DND-41 (cell line): ENCODE measurements around the gene SOX6.

ENCODE experiments used
- EZH2 ChIP-seq: IDR thresholded peaks from 3 replicates; pipeline ENCODE4 v1.6.1; 2012; ENCODE audit warnings: borderline replicate concordance, low read depth, mild to moderate bottlenecking, moderate library complexity, low read length, inconsistent platforms; ENCODE audit not compliant: severe bottlenecking
- TF ChIP-seq, protein P1 (sequence below): IDR thresholded peaks from 2 replicates; pipeline ENCODE4 v1.5.1; 2012; ENCODE audit warnings: borderline replicate concordance, low read length, moderate library complexity, mild to moderate bottlenecking; ENCODE audit not compliant: poor library complexity, severe bottlenecking; ENCODE audit errors: extremely low read depth

DNA sequence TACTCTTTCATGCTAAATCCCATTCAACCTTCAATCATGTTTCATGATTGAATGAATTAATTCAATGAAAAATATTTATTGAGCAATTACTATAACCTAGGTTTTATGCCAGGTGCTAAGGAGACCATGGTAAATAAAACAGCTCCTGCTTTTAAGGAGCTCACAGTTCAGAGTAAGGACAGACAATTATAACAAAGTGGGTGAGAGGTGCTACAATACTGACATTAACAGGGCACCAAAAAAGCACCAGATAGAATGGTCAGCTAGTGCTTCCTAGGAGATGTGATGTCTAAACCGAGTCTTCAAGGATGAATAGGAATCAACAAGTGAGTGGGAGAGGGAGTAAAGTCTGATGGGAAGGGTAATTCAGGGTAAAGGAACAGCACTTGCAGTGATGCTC lies 366.7 kb downstream of the SOX6 start:
- TF ChIP-seq, protein P1, sequence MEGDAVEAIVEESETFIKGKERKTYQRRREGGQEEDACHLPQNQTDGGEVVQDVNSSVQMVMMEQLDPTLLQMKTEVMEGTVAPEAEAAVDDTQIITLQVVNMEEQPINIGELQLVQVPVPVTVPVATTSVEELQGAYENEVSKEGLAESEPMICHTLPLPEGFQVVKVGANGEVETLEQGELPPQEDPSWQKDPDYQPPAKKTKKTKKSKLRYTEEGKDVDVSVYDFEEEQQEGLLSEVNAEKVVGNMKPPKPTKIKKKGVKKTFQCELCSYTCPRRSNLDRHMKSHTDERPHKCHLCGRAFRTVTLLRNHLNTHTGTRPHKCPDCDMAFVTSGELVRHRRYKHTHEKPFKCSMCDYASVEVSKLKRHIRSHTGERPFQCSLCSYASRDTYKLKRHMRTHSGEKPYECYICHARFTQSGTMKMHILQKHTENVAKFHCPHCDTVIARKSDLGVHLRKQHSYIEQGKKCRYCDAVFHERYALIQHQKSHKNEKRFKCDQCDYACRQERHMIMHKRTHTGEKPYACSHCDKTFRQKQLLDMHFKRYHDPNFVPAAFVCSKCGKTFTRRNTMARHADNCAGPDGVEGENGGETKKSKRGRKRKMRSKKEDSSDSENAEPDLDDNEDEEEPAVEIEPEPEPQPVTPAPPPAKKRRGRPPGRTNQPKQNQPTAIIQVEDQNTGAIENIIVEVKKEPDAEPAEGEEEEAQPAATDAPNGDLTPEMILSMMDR, result no peak
- TF ChIP-seq EZH2, result no peak
